Left kidney (tissue), 2 donors: ENCODE results near the gene CDHR3. TPM values are rescaled to one million over a fixed set of nuclear protein-coding genes. Genes with fewer than 3 reads are reported as not detected.

Source experiments
- DNase-seq: peaks from one replicate; pipeline ENCODE4 v3.0.0-alpha.2; 2013
- polyA plus RNA-seq: library from polyadenylated mRNA; unstranded; fragments of 120-200 nt; gene quantifications from one replicate; pipeline ENCODE4 v1.2.1, GENCODE V29; 2013; ENCODE audit not compliant: insufficient read length

CDHR3 gene
- polyA plus RNA-seq, 1 donor: 15.8 TPM

GRCh38 chr7:106067678-106068077 is 104.6 kb downstream of the CDHR3 start:
- no peak for DNase-seq

- DNase-seq: no peak
Observed at GRCh38 chr7:106068538-106068961, 105.5 kb downstream of the CDHR3 start.

GRCh38 chr7:106068986-106069385 is 105.9 kb downstream of the CDHR3 start:
- DNase-seq: no peak

DNA sequence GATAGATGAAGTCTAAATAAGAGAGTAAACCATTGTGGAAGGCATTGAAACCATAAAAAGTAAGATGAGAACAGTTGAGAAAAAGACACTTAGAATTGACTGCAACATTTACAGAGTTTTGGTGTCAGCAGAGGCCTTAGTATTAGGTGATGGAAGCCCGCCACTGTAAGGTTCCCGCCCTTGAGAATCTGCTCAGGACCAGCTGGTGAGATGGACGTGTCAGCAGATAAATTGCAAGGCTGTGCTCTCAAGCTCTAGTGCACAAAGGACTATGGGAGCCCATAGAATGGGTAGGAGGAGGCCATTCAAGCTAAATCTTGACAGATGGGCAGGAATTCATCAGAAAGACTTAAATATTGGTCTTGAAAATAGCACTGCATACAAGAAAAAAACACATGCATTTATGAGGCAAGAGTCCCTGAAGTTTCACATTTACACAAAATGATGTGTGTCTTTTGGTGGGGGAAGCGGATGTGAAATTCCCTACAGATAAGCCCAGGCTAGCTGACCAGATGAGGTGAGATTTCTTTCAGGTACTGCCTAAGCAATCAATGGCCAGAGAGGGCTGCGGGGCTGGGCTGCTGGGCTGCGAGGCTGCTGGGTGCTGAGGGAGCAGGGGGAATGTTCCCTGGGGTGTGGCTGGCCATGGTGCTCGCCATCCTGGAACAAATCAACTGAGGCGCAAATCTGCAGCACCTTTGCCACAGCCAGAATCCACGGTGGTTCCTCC is 106.6 kb downstream of the CDHR3 start:
- DNase-seq: no peak

GRCh38 chr7:106070201-106070551 is 107.1 kb downstream of the CDHR3 start:
- DNase-seq: no peak

DNA sequence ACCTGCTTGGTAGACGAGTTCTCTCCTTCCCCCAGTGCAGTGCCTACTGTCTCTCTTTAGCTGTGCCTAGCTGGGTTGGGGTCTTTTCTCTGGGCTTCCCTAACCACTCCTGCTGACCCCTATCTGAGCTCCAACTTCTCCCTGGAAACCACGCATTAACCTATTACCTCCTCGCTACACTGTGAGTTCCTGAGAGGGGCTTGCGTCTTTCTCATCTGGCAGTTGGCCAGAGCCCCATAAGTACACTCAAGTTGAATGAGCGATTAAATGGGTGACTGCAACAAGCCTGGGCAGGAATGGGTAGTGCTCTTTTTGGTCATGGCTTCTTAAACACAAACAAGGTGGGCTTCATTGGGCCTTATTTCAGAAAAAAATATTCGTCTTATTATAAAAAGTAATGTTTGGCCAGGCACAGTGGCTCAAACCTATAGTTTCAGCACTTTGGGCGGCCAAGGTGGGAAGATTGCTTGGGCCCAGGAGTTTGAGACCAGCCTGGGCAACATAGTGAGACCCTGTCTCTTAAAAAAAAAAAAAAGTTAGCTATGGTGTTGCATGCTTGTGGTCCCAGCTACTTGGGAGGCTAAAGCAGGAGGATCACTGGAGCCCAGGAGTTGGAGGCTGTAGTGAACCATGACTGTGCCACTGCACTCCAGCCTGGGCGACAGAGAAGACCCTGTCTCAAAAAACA is 107.6 kb downstream of the CDHR3 start:
- DNase-seq: no peak

- no peak for DNase-seq
Observed at GRCh38 chr7:106071356-106071998, 108.4 kb downstream of the CDHR3 start.

- DNase-seq: no peak
Observed at GRCh38 chr7:106071999-106072714, 109.1 kb downstream of the CDHR3 start.

- no peak for DNase-seq
Observed at GRCh38 chr7:106072715-106073091, 109.6 kb downstream of the CDHR3 start.

DNA sequence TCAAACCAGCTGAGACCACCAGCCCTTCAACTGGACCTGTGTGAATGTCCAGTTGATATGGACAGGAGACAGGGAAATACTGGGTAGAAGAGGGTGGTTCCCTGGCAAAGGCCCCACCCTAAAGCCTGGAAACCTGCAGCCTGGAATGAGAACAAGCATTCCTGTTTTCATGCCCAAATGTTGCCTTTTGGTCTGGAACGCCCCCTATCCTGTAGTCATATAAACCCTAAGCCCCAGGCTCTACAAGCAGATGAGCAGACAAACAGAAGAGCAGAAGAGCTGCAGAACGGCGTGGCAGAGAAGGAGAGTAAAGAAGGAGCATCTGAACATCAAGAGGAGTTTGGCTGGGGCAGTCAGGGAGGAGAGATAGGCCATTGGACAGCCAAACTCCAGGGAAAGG is 110.6 kb downstream of the CDHR3 start:
- no peak for DNase-seq

DNA sequence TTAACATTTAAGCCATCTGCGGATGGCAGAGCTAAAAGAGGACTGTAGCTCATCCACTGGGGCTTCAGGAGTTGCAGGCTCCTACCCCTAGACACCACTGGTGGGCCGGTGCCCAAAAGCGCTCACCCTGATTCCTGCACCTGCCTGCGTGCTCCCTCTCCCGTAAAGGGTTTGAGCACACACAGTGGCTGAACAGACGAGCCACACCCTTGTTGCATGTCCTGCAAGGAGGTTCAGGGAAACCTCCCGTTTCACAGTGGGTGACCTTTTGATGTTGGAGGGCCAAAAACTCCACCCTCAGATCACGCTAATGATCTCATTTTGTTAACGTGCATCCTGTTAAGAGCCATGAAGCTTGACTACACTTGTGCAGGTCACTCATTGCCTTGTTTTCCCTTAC is 111.2 kb downstream of the CDHR3 start:
- DNase-seq: no peak

GRCh38 chr7:106075937-106076336 is 112.9 kb downstream of the CDHR3 start:
- no peak for DNase-seq

DNA sequence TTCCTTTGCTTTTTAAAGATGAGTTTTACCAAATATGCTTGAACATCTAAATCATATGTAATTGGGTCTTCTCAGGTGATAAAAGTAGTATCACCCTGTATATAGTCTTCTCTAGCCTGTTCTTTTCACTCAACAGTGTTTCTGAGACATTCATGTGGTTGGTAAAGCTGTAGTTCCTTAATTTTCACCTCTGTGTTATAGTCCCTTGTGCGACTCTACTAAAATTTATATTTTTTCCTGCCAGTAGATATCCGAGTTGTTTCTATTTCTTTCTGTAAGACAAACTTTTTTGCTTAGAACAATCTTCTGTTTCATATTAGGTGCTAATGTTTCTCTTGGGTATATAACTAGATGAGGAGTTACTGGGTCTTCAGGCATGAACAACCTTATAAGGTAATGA is 113.5 kb downstream of the CDHR3 start:
- DNase-seq: no peak

- no peak for DNase-seq
Observed at GRCh38 chr7:106080300-106080987, 117.4 kb downstream of the CDHR3 start.

- DNase-seq: no peak
Observed at GRCh38 chr7:106082087-106082854, 119.2 kb downstream of the CDHR3 start.

Other genes with a start within 250 kb of the CDHR3 start
- gene ATXN7L1, start 86.7 kb upstream of the CDHR3 start, polyA plus RNA-seq: 14.3 TPM
- 151 TPM for gene SYPL1, start 149.0 kb downstream of the CDHR3 start, polyA plus RNA-seq